Erythroblast (primary cell): Measurements from ENCODE around the gene NLRP5.
"Not testable (repeated sequence)": the region's sequence is repeated elsewhere in the genome, so short reads cannot be mapped to it uniquely, and the experiment has no call there.

Experiments
- DNase-seq, 2 experiments: peaks; one replicate each; lab custom pipeline; 2025; lab: John Stamatoyannopoulos, UW
- GATA1 ChIP-seq: IDR thresholded peaks from 2 replicates; pipeline ENCODE4 v1.6.1; 2011; ENCODE audit warnings: low read depth, mild to moderate bottlenecking, control low read depth, low read length, moderate library complexity
- POLR2A ChIP-seq: IDR thresholded peaks from 2 replicates; pipeline ENCODE4 v1.6.1; 2011; ENCODE audit warnings: mild to moderate bottlenecking, low read length

Gene NLRP5

GRCh38 chr19:56085571-56086275 lies 99.1 kb downstream of the NLRP5 start:
- DNase-seq, result no peak
- TF ChIP-seq POLR2A, result no peak
- no peak for TF ChIP-seq GATA1

GRCh38 chr19:56086671-56087430 lies 100.3 kb downstream of the NLRP5 start:
- no peak for DNase-seq
- no peak for TF ChIP-seq GATA1
- no peak for TF ChIP-seq POLR2A

GRCh38 chr19:56087647-56088496 lies 101.3 kb downstream of the NLRP5 start:
- TF ChIP-seq GATA1 (no peak), POLR2A (no peak)
- DNase-seq, result no peak

GRCh38 chr19:56088497-56089215 lies 102.1 kb downstream of the NLRP5 start:
- no peak for DNase-seq
- no peak for TF ChIP-seq GATA1
- TF ChIP-seq POLR2A, result no peak

- TF ChIP-seq POLR2A (no peak), GATA1 (no peak)
- DNase-seq, result no peak
Observed at GRCh38 chr19:56089344-56089743, 102.8 kb downstream of the NLRP5 start.

GRCh38 chr19:56091066-56091490 lies 104.5 kb downstream of the NLRP5 start:
- no peak for DNase-seq
- TF ChIP-seq POLR2A (no peak), GATA1 (no peak)

GRCh38 chr19:56091751-56092546 lies 105.4 kb downstream of the NLRP5 start:
- DNase-seq, result no peak
- TF ChIP-seq POLR2A (no peak), GATA1 (no peak)

GRCh38 chr19:56092685-56093631 lies 106.4 kb downstream of the NLRP5 start:
- no peak for DNase-seq
- TF ChIP-seq POLR2A (no peak), GATA1 (no peak)

GRCh38 chr19:56094449-56094848 lies 107.9 kb downstream of the NLRP5 start:
- TF ChIP-seq POLR2A (no peak), GATA1 (no peak)
- no peak for DNase-seq

GRCh38 chr19:56096665-56097064 lies 110.1 kb downstream of the NLRP5 start:
- no peak for DNase-seq
- TF ChIP-seq GATA1 (no peak), POLR2A (no peak)

GRCh38 chr19:56097306-56097705 lies 110.7 kb downstream of the NLRP5 start:
- no peak for DNase-seq
- TF ChIP-seq GATA1, result no peak
- no peak for TF ChIP-seq POLR2A

GRCh38 chr19:56097776-56098175 lies 111.2 kb downstream of the NLRP5 start:
- DNase-seq, result no peak
- no peak for TF ChIP-seq GATA1

GRCh38 chr19:56098237-56098636 lies 111.7 kb downstream of the NLRP5 start:
- not testable (repeated sequence) for DNase-seq
